HG03060 (cell line): Measurements from ENCODE around the gene TIGD7.
"Not testable (repeated sequence)": the region's sequence is repeated elsewhere in the genome, so short reads cannot be mapped to it uniquely, and the experiment has no call there.

ENCODE experiments used
- ATAC-seq: cut with Tn5 transposase; IDR thresholded peaks from one replicate; pipeline ENCODE4 v1.9.1; 2021; ENCODE audit warnings: low read depth, moderate number of reproducible peaks; ENCODE audit not compliant: unreplicated experiment

The TIGD7 gene

GRCh38 chr16:3282730-3283542 lies 22.3 kb downstream of the TIGD7 start, which contains the start of gene ZNF263:
ZNF263 (plus strand) TSS chr16:3283491; CDS start chr16:3283819, 328 bp downstream.
- ATAC-seq = peak; percentile 68

DNA sequence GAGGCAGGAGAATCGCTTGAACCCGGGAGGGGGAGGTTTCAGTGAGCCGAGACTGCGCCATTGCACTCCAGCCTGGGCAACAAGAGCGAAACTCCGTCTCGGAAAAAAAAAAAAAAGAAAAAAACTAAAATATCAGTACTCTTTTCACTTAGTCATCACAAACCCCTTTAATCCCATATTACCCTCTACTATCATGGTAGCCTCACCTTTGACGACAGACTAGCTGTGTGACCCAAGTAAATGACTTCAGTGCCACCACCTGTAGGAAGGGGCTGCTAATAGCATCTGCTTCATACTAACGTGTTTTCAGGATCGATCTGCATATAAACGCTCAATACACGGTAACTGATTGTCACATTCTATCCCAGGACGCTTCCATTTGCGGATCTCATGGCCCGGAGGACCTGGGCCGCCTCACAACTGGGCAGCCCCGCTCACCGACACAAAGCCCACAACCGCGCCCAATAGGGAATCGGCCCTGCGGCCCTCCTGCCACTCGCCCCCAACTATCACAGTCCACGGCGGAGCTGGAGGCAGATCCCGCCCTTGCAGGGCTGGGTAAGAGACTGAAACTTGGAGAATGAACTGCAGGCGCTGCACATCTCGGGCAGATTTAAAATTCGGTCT lies 23.0 kb downstream of the TIGD7 start:
- peak; percentile 8 for ATAC-seq

GRCh38 chr16:3281222-3281820 lies 23.9 kb downstream of the TIGD7 start:
- no peak for ATAC-seq

DNA sequence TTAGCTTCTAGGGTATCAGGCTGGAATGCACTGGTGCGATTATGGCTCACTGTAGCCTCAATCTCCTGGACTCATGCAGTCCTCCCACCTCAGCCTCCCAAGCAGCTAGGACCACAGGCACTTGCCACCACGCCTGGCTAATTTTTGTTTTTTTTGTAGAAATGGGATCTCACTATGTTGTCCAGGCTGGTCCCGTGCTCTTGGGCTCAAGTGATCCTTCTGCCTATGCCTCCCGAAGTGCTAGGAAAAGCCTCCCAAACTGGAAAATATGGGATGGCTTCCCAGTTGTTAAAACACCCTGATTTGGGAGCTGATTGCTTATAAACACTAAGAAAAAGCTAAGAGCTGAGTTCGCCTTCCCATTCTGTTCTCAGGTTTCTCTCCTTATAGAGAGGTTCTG lies 28.6 kb downstream of the TIGD7 start:
- no peak for ATAC-seq

DNA sequence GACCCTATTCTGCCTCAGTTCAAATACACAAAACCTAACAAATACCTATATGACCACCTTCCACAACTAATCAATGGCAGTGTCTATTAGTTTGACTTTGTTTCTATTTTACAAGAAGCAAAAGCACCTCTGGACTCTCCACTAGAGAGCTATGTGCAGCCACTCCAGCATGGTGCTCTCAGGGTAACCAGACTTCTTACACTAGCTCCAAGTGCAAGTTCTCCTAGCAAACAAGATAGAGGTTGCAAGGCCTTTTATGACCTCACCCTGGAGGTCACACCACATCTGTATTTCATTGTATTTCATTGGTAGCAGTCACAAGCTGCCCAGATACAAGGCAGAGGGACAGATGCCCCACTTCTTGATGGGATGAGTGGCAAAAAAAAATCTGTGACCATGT lies 30.3 kb downstream of the TIGD7 start:
- no peak for ATAC-seq

DNA sequence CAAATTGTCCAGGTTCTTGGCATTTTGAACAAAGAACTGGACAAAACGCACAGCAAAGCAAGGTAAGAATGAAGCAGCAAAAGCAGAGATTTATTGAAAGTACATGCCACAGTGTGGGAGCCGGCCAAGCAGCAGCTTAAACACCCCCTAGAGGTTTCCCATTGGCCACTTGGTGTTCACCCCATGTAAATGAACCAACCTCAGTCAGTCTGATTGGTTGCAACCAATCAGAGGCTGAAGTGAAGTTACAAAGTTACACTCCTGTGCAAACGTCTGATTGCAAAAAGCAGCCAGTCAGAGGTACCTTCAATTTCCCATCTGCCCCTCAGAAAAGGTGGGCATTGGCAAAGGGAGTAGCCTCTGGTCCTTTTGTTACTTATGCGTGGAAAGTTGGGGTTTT lies 30.7 kb downstream of the TIGD7 start:
- ATAC-seq = no peak

- not testable (repeated sequence) for ATAC-seq
Observed at GRCh38 chr16:3271281-3271680, 33.9 kb downstream of the TIGD7 start.

DNA sequence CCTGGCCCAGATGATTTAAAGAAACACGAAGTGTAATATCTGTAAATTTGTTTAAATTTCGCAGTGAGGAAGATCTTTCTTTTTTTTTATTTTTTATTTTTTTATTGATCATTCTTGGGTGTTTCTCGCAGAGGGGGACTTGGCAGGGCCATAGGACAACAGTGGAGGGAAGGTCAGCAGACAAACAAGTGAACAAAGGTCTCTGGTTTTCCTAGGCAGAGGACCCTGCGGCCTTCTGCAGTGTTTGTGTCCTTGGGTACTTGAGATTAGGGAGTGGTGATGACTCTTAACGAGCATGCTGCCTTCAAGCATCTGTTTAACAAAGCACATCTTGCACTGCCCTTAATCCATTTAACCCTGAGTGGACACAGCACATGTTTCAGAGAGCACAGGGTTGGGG lies 34.5 kb downstream of the TIGD7 start:
- ATAC-seq = not testable (repeated sequence)

DNA sequence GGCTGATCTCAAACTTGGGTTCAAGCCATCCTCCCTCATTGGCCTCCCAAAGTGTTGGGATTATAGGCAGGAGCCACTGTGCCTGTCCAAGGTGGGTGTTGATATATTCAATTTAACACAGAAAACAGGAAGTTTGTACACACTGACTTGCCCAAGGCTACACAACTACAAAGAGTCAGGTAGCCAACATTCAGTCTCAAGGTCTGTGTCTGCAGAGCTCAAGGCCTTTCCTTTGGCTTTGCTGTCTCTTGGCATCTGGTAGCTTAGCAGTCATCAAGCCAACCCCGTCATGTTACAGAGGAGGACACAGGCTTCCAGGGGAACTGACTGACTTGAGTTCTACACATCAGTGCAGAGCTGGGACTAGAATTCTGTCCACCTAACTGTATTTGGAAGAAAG lies 36.9 kb downstream of the TIGD7 start:
- no peak for ATAC-seq

DNA sequence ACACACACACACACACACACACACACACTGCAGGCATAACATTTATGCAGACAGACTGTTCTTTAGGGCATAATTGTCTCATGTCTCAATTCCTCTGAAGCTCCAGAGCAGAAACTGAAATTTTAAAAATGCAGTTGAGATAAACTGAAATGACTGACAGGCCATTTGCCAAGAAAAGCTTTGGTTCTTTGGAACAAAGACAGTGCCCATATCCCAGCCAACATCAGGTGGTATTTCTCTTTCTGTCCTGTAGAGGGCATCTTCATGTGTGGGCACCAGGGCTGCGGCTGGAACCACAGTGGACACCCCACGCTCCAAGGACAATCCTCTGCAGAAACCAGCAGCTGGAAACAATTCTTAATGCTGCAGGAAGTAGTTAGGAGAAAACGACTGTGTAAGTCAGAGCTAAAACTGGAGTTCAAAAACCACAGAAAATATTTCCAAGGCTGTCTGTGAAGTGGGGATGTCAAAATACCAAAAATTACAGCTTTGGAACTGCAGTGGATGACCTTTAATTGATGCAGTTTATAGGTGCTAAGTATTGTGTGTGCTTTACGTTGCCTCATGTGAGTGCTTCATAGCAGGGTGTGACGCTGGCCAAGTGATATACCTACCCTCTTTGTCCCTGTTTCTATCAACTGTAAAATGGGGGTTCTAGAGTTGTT lies 38.2 kb downstream of the TIGD7 start:
- no peak for ATAC-seq

DNA sequence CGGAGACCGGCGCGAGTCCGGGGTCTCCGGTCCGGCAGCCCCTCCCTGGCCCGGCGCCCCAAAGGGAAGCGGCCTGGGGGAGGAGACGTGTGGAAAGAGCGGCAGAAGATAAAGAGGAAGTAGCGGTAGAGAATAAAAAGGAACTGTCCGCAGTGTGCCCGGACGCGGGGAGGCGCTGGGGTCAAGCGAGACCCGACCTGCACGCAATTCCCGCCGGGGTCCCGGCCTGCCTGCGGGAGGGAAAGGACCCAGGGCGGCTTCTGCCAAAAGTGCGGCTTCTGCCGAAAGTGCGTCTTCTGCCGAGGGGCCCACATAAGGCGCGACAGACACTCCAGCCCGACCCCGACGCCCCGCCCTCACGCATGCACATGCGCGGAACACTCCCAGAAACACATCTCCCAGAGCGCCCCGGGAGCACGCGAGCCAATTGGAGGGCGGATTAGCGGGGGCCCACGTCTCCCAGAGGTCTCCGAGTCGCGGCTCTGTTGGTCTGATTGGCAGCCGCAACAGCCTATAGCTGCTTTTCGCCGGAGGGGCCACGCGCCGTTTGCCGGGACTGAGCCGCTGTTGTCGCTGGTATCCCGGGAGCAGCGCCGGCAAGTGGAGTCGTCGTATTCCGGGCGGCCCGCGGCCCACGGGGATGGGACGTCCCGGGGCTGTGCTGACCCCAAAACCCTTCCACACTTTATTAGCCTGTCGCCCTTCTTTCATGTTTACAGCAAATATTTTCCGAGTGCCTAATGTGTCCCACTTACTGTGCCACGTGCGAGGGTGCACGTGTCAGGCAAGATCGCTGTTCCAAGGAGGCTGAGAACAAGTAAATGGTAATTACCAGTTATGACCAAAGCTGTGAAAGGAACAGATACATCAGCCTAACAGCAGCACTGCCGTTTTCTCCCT lies 40.8 kb downstream of the TIGD7 start:
- ATAC-seq = peak; percentile 73

- no peak for ATAC-seq
Observed at GRCh38 chr16:3262517-3262916, 42.7 kb downstream of the TIGD7 start.

DNA sequence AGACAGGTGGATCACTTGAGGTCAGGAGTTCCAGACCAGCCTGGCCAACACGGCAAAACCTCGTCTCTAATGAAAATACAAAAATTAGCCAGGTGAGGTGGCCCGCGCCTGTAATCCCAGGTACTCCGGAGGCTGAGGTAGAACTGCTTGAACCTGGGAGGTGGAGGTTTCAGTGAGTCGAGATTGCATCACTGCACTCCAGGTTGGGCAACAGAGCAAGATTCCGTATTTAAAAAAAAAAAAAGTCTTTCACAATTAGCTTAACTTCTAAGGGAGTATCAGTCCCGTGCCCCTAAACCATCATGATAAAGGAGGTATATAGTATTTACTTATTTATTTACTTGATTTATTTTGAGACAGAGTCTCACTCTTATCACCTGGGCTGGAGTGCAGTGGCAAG lies 45.4 kb downstream of the TIGD7 start:
- ATAC-seq = no peak

DNA sequence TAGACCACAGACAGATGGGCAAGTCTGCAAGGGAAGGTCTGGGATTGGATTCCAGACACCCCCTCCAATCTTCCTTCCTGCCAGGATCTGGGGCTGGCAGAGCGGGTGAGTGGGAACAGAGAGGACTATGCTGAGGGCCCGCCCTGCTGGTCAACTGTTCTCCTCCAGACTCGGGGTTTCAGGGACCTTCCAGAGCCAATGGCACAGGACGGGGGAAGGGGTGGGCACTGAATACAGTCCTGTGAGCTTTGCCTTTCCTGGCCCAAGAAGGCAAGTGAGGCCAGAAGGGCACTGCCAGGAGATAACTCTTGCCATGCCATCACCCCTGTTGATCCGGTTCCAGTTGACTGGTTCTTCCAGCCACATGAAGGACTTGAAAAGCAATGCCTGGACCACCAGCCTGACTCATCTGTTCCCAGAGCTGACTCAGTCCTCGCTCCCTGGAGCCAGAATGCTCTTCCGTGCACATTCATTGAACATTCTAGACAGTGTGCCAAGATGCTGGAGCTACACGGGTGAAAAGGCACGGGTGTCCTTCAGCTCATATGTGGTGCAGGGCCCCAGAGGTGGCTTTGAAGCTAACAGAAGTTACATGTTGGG lies 48.3 kb downstream of the TIGD7 start:
- ATAC-seq = no peak

DNA sequence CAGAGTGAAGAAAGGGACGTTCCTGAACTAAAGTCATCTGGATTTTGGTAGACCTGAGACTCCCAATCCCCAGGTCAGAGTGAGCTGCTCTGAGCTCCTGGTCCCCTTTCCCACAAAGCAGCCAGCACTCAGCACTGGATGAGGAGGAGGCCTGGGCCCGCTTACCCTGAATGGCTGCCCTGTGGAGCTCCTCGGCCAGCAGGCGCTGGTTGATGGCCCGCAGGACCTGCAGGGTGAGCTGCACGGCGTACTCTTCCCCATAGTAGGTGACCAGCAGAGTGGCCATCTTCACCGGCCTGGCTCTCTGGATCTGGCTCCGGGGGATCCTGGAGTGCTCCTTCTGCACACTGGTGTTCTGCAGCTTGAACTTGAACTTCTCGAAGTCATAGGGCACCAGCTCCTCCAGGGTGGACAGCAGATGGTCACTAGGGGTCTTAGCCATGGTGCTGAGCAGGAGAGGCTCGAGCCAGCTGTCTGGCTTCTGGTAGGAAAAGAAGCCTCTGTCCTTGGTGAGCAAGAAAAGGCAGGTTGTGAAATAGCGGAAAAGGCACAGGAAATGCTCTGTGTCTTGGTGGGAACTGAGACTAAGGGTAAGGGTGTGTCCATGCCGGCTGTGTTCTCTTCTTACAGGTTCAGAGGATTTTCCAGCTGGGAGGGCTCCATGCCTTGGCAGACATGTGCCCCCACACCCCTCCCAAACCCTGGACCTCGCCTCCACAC lies 48.9 kb downstream of the TIGD7 start, which contains the start of gene MEFV:
Gene MEFV (minus strand): TSS at position 488 of the 720 bp plus-strand sequence. CDS start 46 bp downstream, at position 442.
- ATAC-seq = no peak

DNA sequence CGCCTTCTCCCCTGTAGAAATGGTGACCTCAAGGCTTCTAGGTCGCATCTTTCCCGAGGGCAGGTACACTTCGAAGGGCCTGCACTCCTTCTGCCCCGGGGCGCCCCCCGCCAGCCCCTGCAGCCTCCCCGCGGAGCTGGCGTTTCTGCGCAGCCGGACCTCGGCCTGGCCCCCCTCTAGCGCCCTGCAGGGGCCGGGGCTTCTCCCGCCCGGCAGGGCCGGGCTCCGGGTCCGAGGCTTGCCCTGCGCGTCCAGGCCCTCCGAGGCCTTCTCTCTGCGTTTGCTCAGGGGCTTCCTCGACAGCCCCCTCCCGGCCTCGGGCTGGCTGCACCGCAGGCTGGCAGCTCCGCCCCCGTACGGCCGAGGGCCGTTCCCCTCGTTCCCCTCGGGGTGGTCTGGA lies 50.9 kb downstream of the TIGD7 start:
- no peak for ATAC-seq

- ATAC-seq = no peak
Observed at GRCh38 chr16:3252967-3253366, 52.3 kb downstream of the TIGD7 start.

GRCh38 chr16:3249451-3249850 lies 55.8 kb downstream of the TIGD7 start:
- ATAC-seq = no peak

GRCh38 chr16:3249020-3249419 lies 56.2 kb downstream of the TIGD7 start:
- no peak for ATAC-seq
